Ovary (tissue), 3 donors: Measurements from ENCODE around the gene MYBPHL.

ENCODE experiments used
- EP300 ChIP-seq: sonication (generic); formaldehyde crosslinking; IDR thresholded peaks from one replicate; pipeline ENCODE4 v1.6.1; 2017; ENCODE audit warnings: antibody characterized with exemption
- POLR2A ChIP-seq: fragments of 450-650 bp; IDR thresholded peaks from one replicate; pipeline ENCODE4 v1.6.1; 2017; ENCODE audit warnings: antibody characterized with exemption, mild to moderate bottlenecking, moderate library complexity
- TF ChIP-seq, protein P1 (sequence below), 3 donors: fragments of 450-650 bp in 2 of 3; fragments of 200-600 bp in 1 of 3; IDR thresholded peaks; one replicate each; pipeline versions ENCODE4 v1.5.1 to v1.8.0; 2016 to 2022; ENCODE audit warnings: antibody characterized with exemption in 3 of 3, mild to moderate bottlenecking in 1 of 3
- donor health status: DM: no; HTN: no; CAD: no.

DNA sequence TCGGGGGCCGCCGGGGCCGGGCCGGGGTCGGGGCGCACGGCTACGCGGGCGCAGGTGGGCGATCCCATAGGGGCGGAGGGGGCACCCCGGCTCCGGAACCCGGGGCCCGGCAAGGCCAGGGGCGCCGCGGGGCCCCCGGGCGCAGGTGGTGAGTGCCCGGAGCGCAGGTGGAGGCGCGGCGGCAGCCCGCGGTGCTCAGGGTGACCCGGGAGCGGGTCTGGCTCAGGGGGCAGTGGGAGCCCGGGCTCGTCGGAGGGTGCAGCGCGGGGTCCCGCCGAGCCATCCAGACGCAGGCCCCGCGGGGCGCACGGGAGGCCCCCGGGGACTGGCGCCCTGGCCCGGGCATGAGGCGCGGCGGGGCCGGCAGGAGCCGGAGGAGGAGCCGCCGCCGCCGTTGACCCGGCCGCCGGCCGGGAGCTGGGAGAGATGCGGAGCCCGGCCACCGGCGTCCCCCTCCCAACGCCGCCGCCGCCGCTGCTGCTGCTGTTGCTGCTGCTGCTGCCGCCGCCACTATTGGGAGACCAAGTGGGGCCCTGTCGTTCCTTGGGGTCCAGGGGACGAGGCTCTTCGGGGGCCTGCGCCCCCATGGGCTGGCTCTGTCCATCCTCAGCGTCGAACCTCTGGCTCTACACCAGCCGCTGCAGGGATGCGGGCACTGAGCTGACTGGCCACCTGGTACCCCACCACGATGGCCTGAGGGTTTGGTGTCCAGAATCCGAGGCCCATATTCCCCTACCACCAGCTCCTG, 57.0 kb downstream of the MYBPHL start:
- TF ChIP-seq, protein P1, sequence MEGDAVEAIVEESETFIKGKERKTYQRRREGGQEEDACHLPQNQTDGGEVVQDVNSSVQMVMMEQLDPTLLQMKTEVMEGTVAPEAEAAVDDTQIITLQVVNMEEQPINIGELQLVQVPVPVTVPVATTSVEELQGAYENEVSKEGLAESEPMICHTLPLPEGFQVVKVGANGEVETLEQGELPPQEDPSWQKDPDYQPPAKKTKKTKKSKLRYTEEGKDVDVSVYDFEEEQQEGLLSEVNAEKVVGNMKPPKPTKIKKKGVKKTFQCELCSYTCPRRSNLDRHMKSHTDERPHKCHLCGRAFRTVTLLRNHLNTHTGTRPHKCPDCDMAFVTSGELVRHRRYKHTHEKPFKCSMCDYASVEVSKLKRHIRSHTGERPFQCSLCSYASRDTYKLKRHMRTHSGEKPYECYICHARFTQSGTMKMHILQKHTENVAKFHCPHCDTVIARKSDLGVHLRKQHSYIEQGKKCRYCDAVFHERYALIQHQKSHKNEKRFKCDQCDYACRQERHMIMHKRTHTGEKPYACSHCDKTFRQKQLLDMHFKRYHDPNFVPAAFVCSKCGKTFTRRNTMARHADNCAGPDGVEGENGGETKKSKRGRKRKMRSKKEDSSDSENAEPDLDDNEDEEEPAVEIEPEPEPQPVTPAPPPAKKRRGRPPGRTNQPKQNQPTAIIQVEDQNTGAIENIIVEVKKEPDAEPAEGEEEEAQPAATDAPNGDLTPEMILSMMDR (IDR thresholded peaks at IDR 0.05), result no peak
- TF ChIP-seq POLR2A (no peak), EP300 (no peak)
